ENCODE data around the gene RHBDF1. TPM values are rescaled to one million over a fixed set of nuclear protein-coding genes. Genes with fewer than 3 reads are reported as not detected.

RHBDF1 gene
- total and polyA plus RNA-seq, 9 of the 15 experiments (the other 6 are each of a cell fraction or from before 2014, with no cell fraction given), result 1.0 to 8.2 (median 4.2) TPM

DNA sequence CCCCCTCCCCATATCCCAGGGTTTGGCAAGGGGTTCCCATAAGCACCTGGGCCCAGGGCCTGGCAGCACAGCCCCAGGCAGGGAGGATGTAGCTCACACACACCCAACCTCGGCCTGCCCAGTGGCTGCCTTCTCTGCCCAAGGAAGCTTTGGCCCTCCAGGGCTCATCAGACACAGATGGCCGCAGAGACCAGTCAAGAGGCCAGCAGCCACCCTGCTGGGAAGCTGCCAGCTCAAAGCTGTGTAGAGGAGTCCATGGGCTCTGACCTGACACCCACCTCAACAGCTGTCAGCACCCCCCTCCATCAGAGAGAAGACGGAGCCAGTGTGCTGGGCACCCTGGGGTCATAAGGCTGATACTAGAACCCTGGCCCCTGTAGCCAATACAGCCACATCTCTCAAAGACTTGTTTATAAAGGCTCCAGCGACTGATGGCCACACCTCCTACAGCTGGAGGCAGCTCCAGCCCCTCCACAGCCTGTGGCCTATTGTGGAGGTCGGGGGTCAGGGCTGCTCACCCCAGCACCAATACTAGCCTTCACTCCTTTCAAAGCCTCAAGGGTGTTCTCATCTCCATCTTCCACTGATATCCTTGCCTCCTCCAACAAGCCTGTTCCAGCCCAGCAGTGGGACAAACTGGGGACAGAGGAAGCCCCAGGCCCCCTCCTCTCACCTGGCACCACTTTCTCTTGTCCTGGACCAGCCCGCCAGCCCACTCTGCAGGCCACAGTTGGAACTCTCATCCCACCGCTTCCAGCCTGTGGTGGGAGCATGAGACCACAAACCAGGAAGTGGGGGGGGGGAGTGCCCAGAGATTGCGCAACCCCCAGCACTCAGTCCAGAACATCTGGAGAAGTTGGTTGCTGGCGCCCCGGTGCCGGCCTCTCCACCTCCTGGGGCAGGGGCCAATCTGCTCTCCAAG, 3.4 kb upstream of the RHBDF1 start:
- Histone ChIP-seq H3K36me3 (ENCODE audit: control insufficient read depth, insufficient read depth, low read length) (peaks cover 15% of the 10 kb centered on the region; the same call in 2 of the 3 replicates), H3K4me1 (replicated peaks in 1 of 2; ENCODE audit: control insufficient read depth in 2 of 2, insufficient read depth in 2 of 2, low read length in 2 of 2) (peaks cover 32 to 83% of the 10 kb centered on the region in 2 experiments), H4K20me1 (replicated peaks; ENCODE audit: control insufficient read depth, insufficient read depth, low read length) (peaks cover 10% of the 10 kb centered on the region), H3K27me3 (ENCODE audit: control insufficient read depth in 2 of 2, insufficient read depth in 2 of 2, low read length in 2 of 2) (no peaks in the 10 kb centered on the region), H3K9ac (ENCODE audit: insufficient read depth in 1 of 2, low read depth in 2 of 2, low read length in 2 of 2) (peak overlapping the region in 1 of 2 experiments; percentile 76; a peak in 2 of 4 replicates), H2AFZ (ENCODE audit: low read depth, low read length) (peak overlapping the region; percentile 46), H3K79me2 (ENCODE audit: control insufficient read depth, insufficient read depth, low read length) (peaks cover 29% of the 10 kb centered on the region), H3K9me1 (ENCODE audit: control insufficient read depth, insufficient read depth, low read length) (peaks cover 5% of the 10 kb centered on the region), H3K4me2 (ENCODE audit: insufficient read depth, low read length) (peak overlapping the region; percentile 88), H3K27ac (ENCODE audit: extremely low read depth, low read depth, low read length) (peak overlapping the region; percentile 89; the same call in 2 of the 3 replicates), H3K9me3 (replicated peaks; ENCODE audit: control insufficient read depth, insufficient read depth, low read depth, low read length) (no peaks in the 10 kb centered on the region; the same call in 1 of the 2 replicates), H3K4me3 (no peak overlapping the region)
- peak; percentile 9 for ATAC-seq
- BruUV-seq (replicated peaks), result no TSS peak
- intact Hi-C loops (cut with micrococcal nuclease), result no loop called here
- peak; percentile 91 for FAIRE-seq
- ChIA-PET POLR2A (interaction anchor here (0.6 to 1.6 kb wide), 6 partner anchors 15 to 141 kb away, joined by 3 to 9 read pairs (median 3); partner anchors contain the start of genes POLR3K and SNRNP25), CTCF (ENCODE audit: low intra/inter-chr PET ratio) (interaction anchor here (2.0 kb wide), 1 partner anchor 21 kb away, joined by 9 read pairs; no protein-coding TSS in a partner anchor)
- 27% methylated on average over 11 of the region's 11 CpGs for whole genome bisulfite sequencing (ENCODE audit: insufficient coverage, low coverage, missing lambda C conversion rate)
- in situ Hi-C loops (cut with MboI), result no loop called here
- peak; percentile 54 to 79 (median 69) for DNase-seq (ENCODE audit: extremely low read depth in 1 of 4, low spot score in 3 of 4)
- TF ChIP-seq ZBTB7A (IDR thresholded peaks at IDR 0.05; ENCODE audit: borderline replicate concordance, control insufficient read depth, low read depth, low read length) (peak; percentile 70; the same call in 1 of the 2 replicates), ZNF197 (CRISPR knock-in tag; IDR thresholded peaks at IDR 0.05; ENCODE audit: low read depth) (no peak), CBFB (CRISPR knock-in tag; IDR thresholded peaks at IDR 0.05) (0 out of 2 replicates have a peak, but pooled peaks have one; percentile 30), ATF1 (CRISPR knock-in tag; IDR thresholded peaks at IDR 0.05) (no peak), ATF1 (tag; IDR thresholded peaks at IDR 0.05) (0 out of 2 replicates have a peak, but pooled peaks have one; percentile 24), MAZ (CRISPR knock-in tag; conservative IDR thresholded peaks at IDR 0.05 in 1 of 2, IDR thresholded peaks at IDR 0.05 in 1 of 2) (peak in 1 of 2 experiments; percentile 55; a peak in 2 of 4 replicates), RNF2 (IDR thresholded peaks at IDR 0.05) (no peak)
- TF ChIP-seq, protein P1, sequence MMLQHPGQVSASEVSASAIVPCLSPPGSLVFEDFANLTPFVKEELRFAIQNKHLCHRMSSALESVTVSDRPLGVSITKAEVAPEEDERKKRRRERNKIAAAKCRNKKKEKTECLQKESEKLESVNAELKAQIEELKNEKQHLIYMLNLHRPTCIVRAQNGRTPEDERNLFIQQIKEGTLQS (IDR thresholded peaks at IDR 0.05), result peak; percentile 82
- TF ChIP-seq, protein P1 (CRISPR knock-in tag; conservative IDR thresholded peaks at IDR 0.05), result no peak
- TF ChIP-seq, protein P2, sequence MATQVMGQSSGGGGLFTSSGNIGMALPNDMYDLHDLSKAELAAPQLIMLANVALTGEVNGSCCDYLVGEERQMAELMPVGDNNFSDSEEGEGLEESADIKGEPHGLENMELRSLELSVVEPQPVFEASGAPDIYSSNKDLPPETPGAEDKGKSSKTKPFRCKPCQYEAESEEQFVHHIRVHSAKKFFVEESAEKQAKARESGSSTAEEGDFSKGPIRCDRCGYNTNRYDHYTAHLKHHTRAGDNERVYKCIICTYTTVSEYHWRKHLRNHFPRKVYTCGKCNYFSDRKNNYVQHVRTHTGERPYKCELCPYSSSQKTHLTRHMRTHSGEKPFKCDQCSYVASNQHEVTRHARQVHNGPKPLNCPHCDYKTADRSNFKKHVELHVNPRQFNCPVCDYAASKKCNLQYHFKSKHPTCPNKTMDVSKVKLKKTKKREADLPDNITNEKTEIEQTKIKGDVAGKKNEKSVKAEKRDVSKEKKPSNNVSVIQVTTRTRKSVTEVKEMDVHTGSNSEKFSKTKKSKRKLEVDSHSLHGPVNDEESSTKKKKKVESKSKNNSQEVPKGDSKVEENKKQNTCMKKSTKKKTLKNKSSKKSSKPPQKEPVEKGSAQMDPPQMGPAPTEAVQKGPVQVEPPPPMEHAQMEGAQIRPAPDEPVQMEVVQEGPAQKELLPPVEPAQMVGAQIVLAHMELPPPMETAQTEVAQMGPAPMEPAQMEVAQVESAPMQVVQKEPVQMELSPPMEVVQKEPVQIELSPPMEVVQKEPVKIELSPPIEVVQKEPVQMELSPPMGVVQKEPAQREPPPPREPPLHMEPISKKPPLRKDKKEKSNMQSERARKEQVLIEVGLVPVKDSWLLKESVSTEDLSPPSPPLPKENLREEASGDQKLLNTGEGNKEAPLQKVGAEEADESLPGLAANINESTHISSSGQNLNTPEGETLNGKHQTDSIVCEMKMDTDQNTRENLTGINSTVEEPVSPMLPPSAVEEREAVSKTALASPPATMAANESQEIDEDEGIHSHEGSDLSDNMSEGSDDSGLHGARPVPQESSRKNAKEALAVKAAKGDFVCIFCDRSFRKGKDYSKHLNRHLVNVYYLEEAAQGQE (IDR thresholded peaks at IDR 0.05; ENCODE audit: borderline replicate concordance), result no peak; the same call in 1 of the 2 replicates
- TF ChIP-seq, protein P2 (CRISPR knock-in tag; IDR thresholded peaks at IDR 0.05; ENCODE audit: low read depth), result 0 out of 2 replicates have a peak, but pooled peaks have one; percentile 36
